Chondrocyte (in vitro differentiated cells): Measurements from ENCODE around the gene EID3. TPM values are rescaled to one million over a fixed set of nuclear protein-coding genes. Genes with fewer than 3 reads are reported as not detected.
A peak's percentile ranks its signal among the peaks of the same experiment; 100 is the strongest.

ENCODE experiments used
- DNase-seq: peaks from one replicate; pipeline ENCODE4 v3.0.0; 2021; ENCODE audit warnings: mixed read lengths, low spot score
- H3K27ac Mint-ChIP-seq: one replicate; pipeline ENCODE4 v1.8.0; 2021; ENCODE audit warnings: mild to moderate bottlenecking, moderate library complexity, mixed read lengths; ENCODE audit not compliant: unreplicated experiment
- H3K27me3 Mint-ChIP-seq: 2 replicates; pipeline ENCODE4 v1.8.0; 2021; ENCODE audit warnings: low read depth, mixed read lengths
- H3K36me3 Mint-ChIP-seq: 2 replicates; pipeline ENCODE4 v1.8.0; 2021; ENCODE audit warnings: low read depth, mixed read lengths
- H3K4me1 Mint-ChIP-seq: 2 replicates; pipeline ENCODE4 v1.8.0; 2021; ENCODE audit warnings: low read depth, mild to moderate bottlenecking, mixed read lengths
- H3K4me3 Mint-ChIP-seq: one replicate; pipeline ENCODE4 v1.8.0; 2021; ENCODE audit warnings: mild to moderate bottlenecking, moderate library complexity, mixed read lengths; ENCODE audit not compliant: unreplicated experiment
- H3K9me3 Mint-ChIP-seq: 2 replicates; pipeline ENCODE4 v1.8.0; 2021; ENCODE audit warnings: low read depth, mixed read lengths
- total RNA-seq: library from RNA; stranded (reverse); gene quantifications from 3 replicates; pipeline ENCODE4 v1.2.1, GENCODE V29; 2021
- TF ChIP-seq, protein P1 (sequence below): fragments of 200-600 bp; sonication (generic); IDR thresholded peaks from 2 replicates; pipeline ENCODE4 v1.5.0; 2021; ENCODE audit warnings: antibody characterized with exemption, mild to moderate bottlenecking, moderate library complexity

The EID3 gene
- total RNA-seq, 1 donor from 2014 or later: 1.5 TPM

- Mint-ChIP-seq H3K27ac (peak overlapping the region; percentile 49), H3K27me3 (no peaks in the 10 kb centered on the region), H3K4me1 (peaks cover 60% of the 10 kb centered on the region), H3K36me3 (peaks cover 5% of the 10 kb centered on the region), H3K4me3 (no peak overlapping the region), H3K9me3 (no peaks in the 10 kb centered on the region)
- TF ChIP-seq, protein P1, sequence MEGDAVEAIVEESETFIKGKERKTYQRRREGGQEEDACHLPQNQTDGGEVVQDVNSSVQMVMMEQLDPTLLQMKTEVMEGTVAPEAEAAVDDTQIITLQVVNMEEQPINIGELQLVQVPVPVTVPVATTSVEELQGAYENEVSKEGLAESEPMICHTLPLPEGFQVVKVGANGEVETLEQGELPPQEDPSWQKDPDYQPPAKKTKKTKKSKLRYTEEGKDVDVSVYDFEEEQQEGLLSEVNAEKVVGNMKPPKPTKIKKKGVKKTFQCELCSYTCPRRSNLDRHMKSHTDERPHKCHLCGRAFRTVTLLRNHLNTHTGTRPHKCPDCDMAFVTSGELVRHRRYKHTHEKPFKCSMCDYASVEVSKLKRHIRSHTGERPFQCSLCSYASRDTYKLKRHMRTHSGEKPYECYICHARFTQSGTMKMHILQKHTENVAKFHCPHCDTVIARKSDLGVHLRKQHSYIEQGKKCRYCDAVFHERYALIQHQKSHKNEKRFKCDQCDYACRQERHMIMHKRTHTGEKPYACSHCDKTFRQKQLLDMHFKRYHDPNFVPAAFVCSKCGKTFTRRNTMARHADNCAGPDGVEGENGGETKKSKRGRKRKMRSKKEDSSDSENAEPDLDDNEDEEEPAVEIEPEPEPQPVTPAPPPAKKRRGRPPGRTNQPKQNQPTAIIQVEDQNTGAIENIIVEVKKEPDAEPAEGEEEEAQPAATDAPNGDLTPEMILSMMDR: no peak
- no peak for DNase-seq
These were observed 1.8 kb downstream of the EID3 start for GRCh38 chr12:104305349-104305748.

DNA sequence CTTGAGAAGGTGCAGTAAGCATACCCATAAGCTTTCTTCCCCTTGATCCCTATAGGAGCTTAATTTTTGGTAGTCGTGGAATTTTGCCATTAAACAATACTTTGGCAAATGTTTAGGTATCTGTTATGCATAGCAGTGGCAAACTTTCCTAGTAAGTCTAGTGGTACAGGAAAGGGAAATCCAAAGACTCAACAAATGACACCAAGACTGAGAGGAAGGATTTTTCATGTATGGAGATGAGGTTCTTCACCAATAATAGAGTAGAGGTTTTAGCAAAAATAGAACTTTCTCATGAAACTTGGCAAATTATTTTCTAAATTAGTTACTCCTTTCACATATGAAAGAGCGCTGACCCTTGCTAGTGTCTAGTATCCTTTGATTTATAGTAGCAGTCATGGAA, 2.8 kb downstream of the EID3 start:
- TF ChIP-seq, protein P1: no peak
- Mint-ChIP-seq H3K36me3 (peaks cover 6% of the 10 kb centered on the region), H3K4me1 (peaks cover 56% of the 10 kb centered on the region), H3K27me3 (no peaks in the 10 kb centered on the region), H3K27ac (peak overlapping the region; percentile 75), H3K4me3 (no peak overlapping the region), H3K9me3 (no peaks in the 10 kb centered on the region)
- no peak for DNase-seq

DNA sequence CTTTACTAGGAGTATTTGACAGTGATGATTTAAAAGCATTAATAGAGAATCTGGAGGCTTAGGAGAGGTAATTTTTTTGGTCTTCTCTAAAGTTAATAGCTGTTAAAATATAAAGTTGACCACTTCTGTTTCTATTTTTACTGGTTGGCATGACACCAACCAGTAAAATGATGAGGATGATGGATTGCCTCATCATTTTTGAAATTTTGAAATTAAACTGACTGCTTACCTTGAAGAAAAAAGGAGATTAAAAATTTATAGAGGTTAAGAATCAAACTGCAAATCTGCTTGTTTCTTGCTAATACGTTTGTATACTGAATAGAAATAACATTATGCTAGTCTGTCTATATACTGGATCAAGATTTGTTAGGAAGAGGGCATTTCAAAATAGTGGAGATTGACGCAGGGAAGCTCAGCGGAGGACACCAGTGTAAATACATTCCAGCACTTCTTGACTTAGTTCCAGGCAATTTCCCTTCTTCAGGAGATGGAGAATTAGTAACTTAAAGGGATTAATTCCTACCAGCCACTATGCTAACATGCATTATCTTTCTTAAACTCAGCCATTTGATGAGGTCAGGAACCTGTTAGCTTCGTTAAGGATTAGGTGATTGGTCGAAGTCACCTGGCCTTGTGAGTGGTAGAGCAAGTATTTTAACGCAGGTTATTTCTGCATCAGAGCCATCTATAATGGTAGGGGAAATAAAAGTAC, 3.6 kb downstream of the EID3 start:
- no peaks in the 10 kb centered on the region for H3K9me3 Mint-ChIP-seq
- peaks cover 51% of the 10 kb centered on the region for H3K4me1 Mint-ChIP-seq
- TF ChIP-seq, protein P1: no peak
- H3K27ac Mint-ChIP-seq: peak overlapping the region; percentile 75
- H3K36me3 Mint-ChIP-seq: peaks cover 9% of the 10 kb centered on the region
- no peak overlapping the region for H3K4me3 Mint-ChIP-seq
- DNase-seq: no peak
- no peaks in the 10 kb centered on the region for H3K27me3 Mint-ChIP-seq

DNA sequence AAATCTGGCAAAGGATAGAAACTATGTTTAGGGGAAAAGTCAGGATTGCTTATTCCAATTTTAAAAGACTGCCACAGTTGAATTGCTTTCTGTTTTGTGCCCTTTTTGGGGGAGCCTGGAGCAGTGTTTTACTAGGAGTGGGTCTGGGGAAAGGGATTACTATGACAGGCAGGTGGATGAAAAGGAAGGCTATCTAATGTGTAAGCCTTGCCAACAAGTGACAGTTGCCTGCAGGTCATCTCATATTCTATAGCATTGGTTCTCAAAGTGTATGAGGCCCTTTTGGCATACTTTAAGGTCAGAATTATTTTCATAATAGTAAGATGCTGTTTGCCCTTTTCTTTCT, 4.1 kb downstream of the EID3 start:
- Mint-ChIP-seq H3K36me3 (peaks cover 10% of the 10 kb centered on the region), H3K4me1 (peaks cover 49% of the 10 kb centered on the region), H3K27ac (peak overlapping the region; percentile 50), H3K27me3 (no peaks in the 10 kb centered on the region), H3K9me3 (no peaks in the 10 kb centered on the region), H3K4me3 (no peak overlapping the region)
- DNase-seq: no peak
- TF ChIP-seq, protein P1: no peak

DNA sequence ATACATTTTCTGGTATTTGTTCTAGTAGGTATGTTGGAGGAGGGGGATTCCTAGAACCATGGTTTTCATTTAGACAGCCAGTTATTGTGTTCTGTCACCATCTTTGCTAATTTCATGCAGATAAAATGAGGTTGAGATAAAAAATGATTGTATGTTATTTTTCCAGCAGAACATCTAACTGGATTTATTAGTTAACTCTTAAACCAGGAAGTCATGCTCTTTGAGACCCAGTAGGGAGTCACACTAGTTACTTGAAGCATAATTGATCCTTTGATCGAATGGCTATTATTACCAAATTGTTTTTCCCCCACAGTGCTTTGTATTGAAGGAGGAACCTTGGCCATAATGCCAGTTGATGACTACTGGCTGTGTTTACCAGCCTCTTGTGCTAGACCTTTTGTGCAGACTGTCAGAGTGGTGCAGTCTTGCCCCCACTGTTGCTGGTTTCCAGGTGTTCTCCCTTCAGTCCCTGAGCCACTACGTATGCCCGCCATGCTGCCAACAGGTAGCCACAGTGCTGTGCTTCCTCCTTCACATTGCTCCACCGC, 6.0 kb downstream of the EID3 start:
- no peaks in the 10 kb centered on the region for H3K9me3 Mint-ChIP-seq
- H3K4me1 Mint-ChIP-seq: peaks cover 30% of the 10 kb centered on the region
- TF ChIP-seq, protein P1: no peak
- no peak overlapping the region for H3K4me3 Mint-ChIP-seq
- H3K27me3 Mint-ChIP-seq: no peaks in the 10 kb centered on the region
- DNase-seq: no peak
- peaks cover 16% of the 10 kb centered on the region for H3K36me3 Mint-ChIP-seq
- no peak overlapping the region for H3K27ac Mint-ChIP-seq
